ENCODE data around the gene GPSM3.
"Not testable (repeated sequence)": the region's sequence is repeated elsewhere in the genome, so short reads cannot be mapped to it uniquely, and the experiment has no call there.

Gene GPSM3

DNA sequence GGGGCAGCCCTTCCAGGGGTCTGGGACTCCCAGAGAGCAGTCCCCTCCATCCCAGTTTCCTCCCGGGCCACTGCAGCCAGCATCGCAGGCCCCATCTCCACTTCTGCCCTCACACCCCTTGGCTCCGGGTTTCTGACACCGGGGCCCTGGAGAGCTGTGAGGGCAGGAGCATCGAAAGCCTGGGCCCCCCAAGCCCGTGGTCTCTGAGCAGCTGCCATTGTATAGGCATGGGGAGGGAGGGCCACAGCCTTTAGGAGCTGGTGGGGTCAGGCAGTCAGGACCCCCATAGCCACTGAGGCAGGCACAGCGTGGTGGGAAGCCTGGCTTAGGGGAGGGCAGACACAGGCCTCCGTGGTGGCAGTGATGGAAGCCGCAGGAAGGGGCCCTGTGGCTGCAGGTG, 9.7 kb upstream of the GPSM3 start:
- DNase-seq, result no peak

DNA sequence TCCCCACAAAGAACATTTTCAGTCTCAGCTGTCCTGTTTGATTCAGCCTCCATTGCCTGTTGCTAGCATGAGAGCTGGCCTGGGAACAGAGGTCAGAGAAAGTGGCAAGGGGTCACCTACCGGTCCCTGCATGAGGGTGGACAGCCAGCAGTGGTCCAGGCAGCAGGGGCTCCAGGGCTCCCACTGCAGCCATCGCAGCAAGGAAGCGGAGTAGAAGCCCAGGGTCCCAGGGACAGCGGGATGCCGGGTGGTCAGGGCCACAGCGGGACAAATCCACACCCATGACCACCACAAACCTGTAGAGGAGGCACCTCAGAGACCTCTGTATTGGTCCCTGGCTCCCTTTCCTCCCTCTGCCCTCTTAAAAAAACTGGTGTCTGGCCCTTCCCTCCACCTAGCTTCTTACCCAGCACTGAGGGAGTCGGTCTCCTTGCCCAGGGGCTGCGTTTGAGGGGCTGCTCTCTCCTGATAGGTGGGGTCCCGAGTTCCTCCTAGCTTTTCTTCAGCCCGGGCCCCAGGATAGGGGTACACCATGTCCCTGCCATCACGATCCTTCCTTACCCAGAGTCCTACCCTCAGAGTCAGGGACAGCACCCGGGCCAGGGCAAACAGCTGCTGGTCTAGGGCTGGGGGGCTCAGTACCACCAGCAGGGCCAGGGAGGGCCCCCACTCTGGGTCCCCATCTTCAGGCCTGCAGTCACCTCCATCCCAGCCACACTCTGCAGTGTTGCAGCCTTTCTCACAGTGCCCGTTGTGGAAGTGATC, 8.4 kb upstream of the GPSM3 start:
- DNase-seq, result no peak

DNA sequence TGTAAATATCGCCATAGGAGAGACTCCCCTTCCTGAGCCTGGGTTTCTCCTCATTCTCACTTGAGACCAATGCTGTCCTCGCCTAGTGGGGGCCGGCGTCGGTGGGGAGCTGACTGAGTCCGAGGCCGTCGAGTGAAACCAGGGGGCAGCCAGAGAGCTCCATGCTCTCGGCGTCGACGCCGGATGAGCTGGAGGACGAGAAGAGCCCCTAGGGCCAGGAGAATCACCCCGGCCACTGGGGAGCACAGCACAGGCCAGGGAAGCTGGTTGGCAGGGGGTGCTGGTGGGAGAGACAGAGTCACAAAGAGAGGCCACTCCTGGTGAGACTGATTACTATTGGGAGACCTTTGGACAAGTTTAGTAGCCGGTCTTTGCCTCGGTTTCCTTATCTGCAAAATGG, 6.4 kb upstream of the GPSM3 start:
- no peak for DNase-seq

DNA sequence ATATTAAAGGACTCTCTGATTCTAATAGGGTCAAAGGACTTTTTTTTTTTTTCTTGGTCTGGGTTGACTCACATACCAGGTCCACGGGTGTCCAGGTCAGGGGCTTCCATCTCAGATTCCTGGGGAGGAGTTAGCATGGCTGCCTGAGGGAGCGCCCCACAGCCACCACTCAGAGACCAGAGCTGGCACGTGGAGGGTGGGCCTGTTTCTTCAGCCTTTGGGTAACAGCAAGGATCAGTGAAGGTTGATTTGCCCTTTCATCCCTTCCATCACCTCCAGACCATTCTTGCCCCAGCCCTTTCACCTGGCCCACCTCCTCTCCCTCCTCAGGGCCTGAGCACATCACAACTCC, 5.9 kb upstream of the GPSM3 start:
- DNase-seq, result no peak

DNA sequence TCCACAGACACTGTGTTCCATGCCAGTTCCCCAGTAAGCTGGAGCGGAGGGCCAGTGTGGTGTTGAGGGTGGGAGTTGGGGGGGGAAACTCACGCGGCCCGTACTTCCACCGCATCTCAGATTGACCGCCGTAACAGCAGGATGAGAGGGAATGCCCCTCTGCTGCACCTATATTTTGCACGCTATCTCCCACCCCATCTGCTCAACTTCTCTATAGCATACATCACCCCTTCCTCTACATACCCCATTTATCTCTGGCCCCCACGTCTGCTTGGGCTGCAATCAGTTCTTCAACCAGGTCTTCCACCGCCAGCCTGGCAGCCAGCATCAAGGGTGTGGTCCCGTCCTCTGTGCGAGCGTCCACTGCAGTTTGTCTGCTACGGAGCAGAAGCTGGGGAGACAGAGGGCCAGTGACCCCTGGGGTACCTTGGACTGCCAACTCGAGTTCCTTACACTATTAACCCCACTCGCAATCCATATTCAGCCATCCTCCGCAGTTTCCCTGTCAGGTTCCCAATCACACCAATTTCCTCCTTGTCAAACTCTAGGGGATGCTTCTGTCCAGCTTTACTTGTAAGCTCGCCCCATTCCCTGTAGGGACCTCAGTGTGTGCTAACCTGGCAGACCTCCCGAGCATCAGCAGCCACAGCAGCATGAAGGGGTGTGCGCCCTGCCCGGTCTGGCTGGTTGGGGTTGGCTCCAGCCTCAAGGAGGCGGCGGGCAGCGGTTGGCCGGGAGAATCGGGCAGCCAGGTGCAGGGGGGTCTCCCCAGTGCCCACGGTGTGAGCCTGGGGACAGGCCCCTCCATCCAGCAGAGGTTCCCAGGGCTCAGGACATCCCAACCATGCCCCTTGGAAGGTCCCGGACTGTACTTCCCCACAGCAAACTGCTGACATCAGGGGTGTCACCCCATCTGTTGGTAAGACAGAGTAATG, 4.5 kb upstream of the GPSM3 start:
- DNase-seq, result no peak

DNA sequence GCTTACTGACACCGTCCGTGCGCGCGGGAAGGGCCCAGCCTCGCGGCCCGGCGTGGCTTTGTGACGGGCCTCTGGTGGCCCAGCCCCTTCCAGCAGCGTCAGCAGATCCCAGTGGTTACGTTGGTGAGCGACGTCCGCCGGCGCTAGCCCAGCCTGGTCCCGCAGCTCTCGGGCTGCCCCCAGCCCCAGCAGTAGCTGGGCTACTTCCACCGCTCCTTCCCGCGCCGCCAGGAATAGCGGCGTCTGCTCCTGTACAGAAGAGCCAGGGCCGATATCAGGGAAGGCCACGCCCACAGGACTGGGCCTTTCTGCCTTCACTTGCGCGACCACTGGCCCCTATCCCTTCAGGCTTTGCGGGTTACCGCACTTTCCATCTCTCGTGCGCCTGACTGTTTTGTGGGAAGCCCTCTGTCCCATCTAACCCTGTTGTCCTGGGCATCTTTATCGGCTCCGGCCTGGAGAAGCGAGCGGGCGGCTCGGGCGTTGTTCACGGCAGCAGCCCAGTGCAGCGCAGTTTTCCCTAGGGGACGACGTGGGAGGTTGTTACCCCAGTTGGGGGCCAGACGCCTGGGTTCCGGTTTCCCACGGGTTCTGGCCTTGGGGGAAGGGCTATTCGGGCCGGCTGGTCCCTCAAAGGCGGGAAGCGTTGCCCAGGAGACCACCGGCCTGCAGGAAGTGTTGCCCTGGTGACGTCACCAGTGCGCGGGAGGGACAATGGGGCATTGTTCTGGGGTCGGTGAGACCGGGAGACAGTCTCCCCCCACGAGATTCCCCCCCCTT, 3.6 kb upstream of the GPSM3 start:
- peak; percentile 91 for DNase-seq

DNA sequence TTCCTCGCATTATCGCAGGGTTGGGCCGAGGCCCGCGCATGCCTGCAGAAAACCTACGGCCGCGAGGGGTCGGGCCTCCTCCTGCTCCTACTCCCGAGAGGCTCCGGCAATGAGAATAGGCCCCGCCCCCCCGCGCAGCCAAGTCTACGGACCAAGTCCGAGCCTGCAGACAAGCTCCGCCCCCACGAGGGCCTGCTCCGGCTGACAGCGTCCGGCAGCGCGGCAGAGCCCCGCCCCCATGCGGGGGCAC, 3.1 kb upstream of the GPSM3 start:
- DNase-seq, result peak; percentile 100

DNA sequence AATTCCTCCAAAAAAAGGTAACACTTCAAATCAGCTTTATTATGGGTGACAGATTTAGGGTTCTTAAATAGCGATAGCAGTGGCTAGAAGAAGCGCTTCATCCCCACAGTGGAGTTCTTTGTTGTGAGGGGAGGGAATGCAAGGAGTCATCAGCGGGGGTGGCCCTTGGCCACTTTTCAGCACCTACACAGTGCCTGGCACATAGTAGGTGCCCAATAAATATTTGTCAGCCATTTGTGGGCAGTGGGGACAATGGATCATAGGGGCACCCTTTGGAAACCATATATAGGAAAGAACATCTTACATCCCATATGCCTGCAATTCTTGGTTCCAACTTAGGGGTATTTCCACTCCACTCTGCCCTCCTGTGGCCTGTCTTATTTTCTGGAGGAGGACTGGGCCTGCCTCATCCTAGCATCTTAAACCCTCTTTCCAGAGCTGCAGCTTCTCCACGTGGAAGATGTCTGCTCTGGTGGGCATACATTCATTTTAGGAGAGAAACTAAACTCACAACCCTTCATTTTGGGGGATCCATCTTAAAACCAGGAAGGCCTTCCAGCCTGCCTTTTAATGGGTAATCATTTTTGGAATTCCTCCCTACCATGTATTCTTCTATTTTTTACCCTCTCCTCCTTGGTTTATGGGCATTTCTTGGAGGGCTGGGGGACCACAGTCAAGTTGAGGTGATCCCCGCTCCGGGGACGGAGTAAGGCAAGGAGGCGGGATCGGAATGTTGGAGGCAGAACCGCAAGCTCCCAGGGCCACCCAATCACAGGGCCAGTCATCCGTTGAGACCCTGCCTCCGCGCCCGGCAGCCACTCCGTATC, 2.6 kb upstream of the GPSM3 start:
- peak; percentile 64 for DNase-seq

DNA sequence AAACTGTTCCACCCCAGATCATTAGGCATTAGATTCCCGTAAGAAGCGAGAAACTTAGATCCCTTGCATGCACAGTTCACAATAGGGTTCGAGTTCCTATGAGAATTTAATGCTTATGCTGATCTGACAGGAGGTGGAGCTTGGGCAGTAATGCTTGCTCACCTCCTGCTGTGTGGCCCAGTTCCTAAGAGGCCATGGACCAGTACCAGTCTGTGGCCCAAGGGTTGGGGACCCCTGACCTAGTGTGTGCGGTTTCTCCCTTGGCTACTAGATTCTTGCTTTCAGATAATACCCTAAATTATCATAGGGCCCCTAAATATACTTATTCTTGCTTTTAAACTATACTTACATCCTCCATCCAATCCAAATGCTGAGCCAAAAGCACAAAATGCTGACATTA, 1.9 kb upstream of the GPSM3 start:
- DNase-seq, result no peak

DNA sequence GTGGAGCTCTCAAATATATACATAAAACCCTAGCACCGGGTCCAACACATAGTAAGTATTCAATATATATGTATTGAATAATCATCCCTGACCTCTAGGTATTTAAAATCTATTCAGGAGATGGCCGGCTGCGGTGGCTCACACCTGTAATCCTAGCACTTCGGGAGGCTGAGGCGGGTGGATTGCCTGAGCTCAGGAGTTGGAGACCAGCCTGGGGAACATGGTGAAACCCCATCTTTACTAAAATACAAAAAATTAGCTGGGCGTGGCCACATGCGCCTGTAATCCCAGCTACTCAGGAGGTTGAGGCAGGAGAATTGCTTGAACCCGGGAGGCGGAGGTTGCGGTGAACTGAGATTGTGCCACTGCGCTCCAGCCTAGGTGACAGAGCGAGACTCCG, 653 bp upstream of the GPSM3 start:
- not testable (repeated sequence) for DNase-seq

DNA sequence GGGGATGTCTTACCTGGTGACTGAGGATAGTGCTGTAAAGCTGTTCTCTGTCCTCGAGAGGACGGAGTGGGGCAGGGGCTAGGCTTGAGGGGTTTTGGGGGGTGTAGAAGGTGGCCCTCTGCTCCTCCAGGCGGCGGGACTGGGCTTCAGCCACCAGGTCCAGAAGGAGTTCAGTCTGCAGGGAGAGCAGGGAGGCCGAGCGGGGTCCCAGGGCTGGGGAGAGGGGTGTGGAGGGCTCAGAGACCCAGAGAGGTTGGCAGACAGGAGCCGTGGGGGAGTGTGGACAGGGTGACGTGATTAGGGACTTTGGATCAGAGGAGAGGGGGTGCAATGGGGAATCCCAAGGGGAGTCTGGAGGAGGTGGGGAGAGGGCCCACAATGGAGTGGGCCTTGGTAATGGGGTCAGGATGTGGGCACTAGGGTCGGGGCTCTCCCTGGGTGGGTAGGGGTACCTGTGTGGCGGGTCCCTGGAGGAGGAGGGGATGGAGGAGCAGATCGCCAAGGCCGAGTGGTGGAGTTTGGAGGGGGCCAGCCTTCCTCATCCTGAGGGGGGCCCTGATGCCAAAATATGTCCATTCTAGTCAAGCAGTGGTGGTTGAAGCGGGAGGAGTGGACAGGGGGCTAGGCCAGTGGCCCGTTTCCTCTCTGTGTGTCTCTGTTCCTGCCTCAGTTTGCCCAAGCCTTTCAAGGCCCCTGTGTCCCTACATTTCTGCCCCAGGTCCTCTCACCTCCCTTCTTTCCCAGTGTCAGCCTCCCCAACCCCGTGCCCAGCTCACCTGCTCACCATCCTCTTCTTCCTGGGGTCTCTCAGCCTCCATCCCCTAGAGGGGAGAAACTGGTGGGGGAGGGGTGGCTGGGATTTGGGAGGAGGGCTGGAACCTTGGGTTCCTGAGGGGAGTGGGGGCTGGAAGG, 491 bp downstream of the GPSM3 start:
- DNase-seq, result no peak

DNA sequence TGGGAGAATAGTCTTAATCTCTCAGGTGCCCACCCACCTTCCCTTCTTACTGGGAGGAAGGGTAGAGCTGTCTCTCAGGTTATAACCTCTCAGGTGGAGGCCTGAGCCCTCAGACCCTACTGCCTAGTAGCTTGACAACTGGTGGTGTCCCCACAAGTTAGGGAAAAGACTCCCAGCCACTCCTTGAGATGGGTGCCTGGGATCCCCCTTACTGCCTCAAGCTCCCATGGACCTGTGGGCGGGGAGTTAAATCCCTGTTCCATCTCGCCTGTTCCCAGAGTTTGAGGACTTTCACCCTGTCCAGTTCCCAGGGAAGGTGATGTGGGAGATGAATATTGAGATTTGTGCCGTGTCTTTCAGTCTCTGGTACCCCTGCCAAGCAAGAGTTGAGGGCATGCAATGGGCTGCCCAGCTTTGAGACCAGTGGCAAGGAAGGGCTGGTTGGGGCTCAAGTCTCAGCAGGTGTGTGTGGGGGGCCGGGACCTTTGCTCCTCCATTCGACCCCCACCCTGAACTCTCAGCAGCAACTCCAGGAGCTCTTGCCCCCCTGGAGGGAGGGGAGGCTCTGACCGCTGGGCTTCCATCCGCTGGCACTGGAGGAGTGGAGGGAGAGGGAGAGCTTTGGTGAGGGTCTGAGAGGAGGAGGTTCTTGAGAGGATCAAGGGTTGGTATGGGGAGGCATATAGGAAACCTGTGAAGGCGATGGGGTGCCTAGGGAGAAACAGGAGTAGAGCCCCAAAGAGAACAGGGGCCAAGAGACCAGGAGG, 1.3 kb downstream of the GPSM3 start:
- no peak for DNase-seq

DNA sequence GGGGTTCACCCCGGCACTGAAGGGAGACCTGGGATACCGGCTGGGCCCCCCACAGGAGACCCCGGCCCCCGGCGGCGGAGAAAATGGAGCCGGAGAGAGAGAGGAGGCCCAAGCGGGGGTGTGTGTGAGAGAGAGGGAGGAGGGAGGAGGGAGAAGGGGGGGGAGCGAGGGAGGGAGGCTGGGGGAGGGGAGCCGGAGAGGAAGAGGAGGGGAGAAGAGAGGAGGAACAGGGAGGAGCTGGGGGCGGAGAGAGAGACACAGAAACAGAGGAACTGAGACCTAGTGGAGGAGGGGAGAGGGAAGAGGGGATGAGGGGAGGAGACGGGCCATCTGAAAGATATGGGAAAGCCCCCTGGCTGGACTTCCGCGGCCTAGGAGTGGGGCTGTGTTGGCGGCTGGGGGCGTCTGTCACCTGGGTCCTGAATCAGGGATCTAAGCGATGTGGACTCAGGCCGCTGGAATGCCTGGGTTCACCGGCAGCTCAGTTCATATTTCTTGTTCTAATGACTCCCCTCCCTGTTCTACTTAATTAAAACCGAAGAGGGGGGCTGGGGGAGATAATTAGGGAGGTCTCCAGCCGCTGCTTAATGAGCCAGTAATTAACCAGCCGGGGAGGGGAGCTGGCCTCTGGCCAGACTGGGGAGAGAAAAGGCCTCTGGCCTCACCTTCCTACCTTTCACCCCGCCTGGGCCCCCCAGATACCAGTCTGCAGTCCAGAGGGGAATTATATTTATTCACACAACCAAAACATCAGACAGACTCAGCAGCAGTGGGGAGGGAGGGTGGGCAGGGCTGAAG, 2.2 kb downstream of the GPSM3 start, which contains the start of gene PBX2:
TSS of gene PBX2 (minus strand) at position 149 of the 798 bp plus-strand sequence. CDS start 287 bp downstream, outside the sequence.
- DNase-seq, result peak; percentile 93

DNA sequence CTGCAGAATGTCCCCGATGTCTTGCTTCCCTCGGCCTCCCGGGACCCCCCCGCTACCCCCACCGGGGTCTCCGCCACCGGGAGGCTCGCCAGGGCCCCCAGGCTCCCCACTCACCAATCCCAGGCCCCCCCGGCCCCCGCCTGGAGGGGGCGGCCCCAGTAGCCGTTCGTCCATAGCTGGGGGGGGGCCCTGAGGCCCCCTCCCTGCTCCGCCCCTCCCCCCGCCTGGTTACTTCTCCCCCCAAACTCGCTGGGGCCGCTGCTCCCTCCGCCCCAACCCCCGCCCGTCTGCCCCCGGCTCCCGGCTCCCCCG, 2.7 kb downstream of the GPSM3 start:
- no peak for DNase-seq

DNA sequence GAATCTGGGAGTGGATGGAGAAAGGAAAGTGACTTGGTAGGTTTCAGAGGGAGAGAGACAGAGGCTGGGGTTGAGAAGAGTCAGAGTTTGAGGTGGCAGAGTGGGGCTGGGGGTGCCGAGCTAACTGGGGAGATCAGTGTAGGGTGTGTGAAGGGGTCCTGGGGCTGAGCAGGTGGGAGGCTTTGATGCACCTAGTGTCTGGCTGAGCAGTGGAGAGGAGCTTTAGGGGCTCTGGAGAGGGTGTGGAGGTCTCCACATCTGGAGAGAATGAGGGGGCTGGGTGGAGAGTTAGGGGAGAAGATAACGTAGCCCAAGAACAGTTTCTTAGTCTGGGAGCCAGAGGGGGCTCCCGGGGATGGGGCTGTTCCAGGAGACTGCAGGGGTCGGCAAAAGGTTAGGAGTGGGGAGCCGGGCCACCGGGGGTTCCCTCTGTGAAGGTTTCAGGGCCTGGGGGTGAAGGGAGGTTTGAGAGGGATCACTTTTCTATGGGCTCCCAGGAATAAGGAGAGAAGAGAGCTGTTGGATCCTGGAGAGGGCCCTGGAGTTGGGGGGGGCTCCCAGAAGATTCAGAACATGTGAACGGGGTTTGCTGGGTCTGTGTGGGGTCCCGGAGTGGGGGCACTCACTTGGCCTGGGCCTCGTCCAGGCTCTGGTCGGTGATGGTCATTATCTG, 3.2 kb downstream of the GPSM3 start:
- no peak for DNase-seq

DNA sequence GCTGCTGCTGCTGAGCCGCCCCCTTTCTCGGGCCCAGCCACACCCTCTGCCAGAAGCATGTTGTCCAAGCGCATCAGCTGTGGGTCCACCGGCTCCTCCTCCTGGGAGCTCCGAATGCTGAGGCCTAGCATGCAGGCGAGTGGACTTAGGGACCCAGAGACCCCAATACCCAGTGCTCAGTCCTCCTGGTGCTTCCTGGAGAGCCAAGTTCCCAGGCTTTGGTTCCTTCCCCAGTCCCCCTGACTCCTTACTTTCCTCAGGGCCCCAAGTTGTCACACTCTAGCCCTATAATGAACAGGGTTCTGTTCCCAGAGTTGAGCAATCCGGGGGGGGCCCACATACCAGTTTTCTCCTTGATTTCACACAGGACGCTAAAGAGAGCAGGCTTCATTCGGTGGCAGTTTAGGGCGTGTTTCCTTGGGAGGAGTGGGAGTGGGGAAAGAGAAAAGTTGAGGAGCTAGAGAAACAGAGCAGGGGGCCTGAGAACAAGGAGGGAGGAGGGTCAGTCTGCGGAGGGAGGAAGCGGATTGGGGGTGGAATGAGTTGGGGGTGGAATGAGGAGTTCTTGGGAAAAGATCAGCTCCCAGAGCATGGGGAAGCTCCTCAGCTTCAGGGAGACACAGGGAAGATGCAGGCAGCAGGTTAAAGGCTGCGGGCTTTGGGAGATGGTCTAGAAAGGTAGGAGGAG, 3.9 kb downstream of the GPSM3 start:
- no peak for DNase-seq

DNA sequence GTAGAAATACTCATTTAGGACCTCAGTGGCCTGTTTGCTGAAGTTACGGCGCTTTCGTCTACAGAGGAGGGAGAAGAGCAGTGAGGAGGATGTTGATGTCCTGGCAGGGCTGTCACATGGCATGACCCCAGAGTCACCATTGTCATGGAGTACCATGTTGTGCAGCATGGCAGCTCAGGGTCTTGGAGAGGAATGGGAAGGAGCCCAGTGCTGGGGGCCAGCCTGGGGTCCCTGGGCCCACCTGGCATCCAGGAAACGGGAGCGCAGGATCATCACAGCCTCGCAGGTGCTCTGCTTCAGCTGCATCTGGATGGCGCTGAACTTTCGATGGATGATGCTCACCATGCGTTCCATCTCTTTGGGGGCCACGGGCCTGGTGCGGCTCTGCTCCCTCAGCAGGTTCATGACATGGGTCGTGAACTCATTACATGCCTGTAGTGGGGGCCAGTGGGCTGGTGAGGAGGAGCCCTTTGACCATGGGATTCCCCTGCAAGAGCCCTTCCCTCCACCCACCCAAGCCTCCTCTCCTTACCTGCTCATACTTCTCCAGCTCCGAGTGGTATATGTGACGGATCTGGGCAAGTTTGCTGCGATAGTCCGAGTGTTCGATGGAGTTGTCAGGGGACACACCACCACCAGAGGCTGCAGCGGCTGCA, 4.6 kb downstream of the GPSM3 start:
- not testable (repeated sequence) for DNase-seq
